Endothelial cell (in vitro differentiated cells): ENCODE results near the gene VPS13D. TPM values are rescaled to one million over a fixed set of nuclear protein-coding genes. Genes with fewer than 3 reads are reported as not detected.

ENCODE experiments used
- DNase-seq: peaks from one replicate; pipeline ENCODE4 v3.0.0; 2021; ENCODE audit warnings: low spot score
- H3K27ac Mint-ChIP-seq: one replicate; pipeline ENCODE4 v1.8.0; 2021; ENCODE audit warnings: mixed read lengths, inconsistent platforms; ENCODE audit not compliant: unreplicated experiment
- H3K27me3 Mint-ChIP-seq: one replicate; pipeline ENCODE4 v1.8.0; 2021; ENCODE audit warnings: mild to moderate bottlenecking, moderate library complexity, mixed read lengths, inconsistent platforms; ENCODE audit not compliant: unreplicated experiment
- H3K36me3 Mint-ChIP-seq: one replicate; pipeline ENCODE4 v1.8.0; 2021; ENCODE audit warnings: mild to moderate bottlenecking, low read depth, mixed read lengths, inconsistent platforms; ENCODE audit not compliant: unreplicated experiment
- H3K4me1 Mint-ChIP-seq: one replicate; pipeline ENCODE4 v1.8.0; 2021; ENCODE audit warnings: mild to moderate bottlenecking, mixed read lengths, inconsistent platforms; ENCODE audit not compliant: unreplicated experiment
- H3K4me3 Mint-ChIP-seq: one replicate; pipeline ENCODE4 v1.8.0; 2021; ENCODE audit warnings: mild to moderate bottlenecking, mixed read lengths, inconsistent platforms; ENCODE audit not compliant: unreplicated experiment
- H3K9me3 Mint-ChIP-seq: one replicate; pipeline ENCODE4 v1.8.0; 2021; ENCODE audit warnings: mixed read lengths, inconsistent platforms; ENCODE audit not compliant: unreplicated experiment
- CTCF ChIP-seq: fragments of 200-600 bp; sonication (generic); IDR thresholded peaks from one replicate; pipeline ENCODE4 v1.5.0; 2021; ENCODE audit warnings: antibody characterized with exemption; ENCODE audit not compliant: unreplicated experiment
- total RNA-seq: library from RNA; stranded (reverse); fragmentation: NEBNext Ultra II Directional; extraction: Animal tissue kit (Norgen Biotek cat#: 25700); gene quantifications from one replicate; pipeline ENCODE4 v1.2.1, GENCODE V29; 2021; ENCODE audit not compliant: unreplicated experiment

Gene VPS13D
- total RNA-seq, 1 donor from 2014 or later = 37.8 TPM

- Mint-ChIP-seq H3K4me3 (no peak overlapping the region), H3K27ac (no peak overlapping the region), H3K9me3 (no peaks in the 10 kb centered on the region), H3K4me1 (peaks cover 25% of the 10 kb centered on the region), H3K27me3 (peaks cover 5% of the 10 kb centered on the region), H3K36me3 (peaks cover 5% of the 10 kb centered on the region)
- no peak for DNase-seq
- no peak for TF ChIP-seq CTCF
These were observed 198.5 kb downstream of the VPS13D start for GRCh38 chr1:12428334-12428733.

DNA sequence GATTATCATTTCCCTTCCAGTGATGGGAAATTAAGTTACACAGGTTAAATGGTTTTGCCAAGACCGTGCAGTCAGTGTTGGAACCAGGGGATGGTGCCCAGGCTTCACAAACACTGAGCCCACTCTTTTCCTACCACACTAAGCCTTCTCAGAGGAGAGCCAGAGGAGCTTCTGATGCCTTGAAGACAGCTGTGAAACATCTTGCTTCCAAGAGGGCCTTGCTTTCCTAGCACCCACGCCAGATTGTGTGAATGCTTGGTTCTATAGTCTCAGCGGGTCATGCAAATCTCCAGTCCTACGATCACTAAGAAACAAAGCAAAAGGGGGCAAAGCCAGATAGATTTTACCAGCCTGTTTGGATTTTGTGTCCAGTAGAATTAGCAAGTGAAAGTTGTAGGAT, 200.7 kb downstream of the VPS13D start:
- H3K36me3 Mint-ChIP-seq = peaks cover 5% of the 10 kb centered on the region
- H3K4me3 Mint-ChIP-seq = no peak overlapping the region
- H3K9me3 Mint-ChIP-seq = no peaks in the 10 kb centered on the region
- peaks cover 6% of the 10 kb centered on the region for H3K27me3 Mint-ChIP-seq
- peaks cover 45% of the 10 kb centered on the region for H3K4me1 Mint-ChIP-seq
- TF ChIP-seq CTCF = no peak
- DNase-seq = no peak
- no peak overlapping the region for H3K27ac Mint-ChIP-seq

DNA sequence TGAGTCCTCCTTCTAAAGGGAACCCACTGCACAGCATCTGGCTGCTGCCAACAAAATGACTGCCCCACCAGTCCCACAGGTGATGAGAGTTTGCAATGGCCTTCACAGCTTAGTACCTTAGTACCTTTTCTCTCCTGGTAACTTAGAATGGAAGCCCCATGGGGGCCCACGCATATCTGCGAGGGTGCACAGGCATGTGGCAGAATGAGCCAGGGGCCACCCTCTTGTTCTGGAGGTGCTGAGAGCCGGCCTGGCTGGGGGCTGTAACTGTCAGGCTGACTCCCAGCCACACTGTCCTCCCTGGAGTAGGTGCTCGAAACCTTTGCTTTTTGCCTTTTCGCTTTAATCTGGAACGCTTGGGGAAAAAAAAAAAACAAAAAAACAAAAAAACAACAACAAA, 203.1 kb downstream of the VPS13D start:
- no peak overlapping the region for H3K4me3 Mint-ChIP-seq
- DNase-seq = no peak
- no peaks in the 10 kb centered on the region for H3K9me3 Mint-ChIP-seq
- TF ChIP-seq CTCF = no peak
- peak overlapping the region; percentile 98 for H3K27ac Mint-ChIP-seq
- peaks cover 11% of the 10 kb centered on the region for H3K36me3 Mint-ChIP-seq
- H3K27me3 Mint-ChIP-seq = peaks cover 8% of the 10 kb centered on the region
- H3K4me1 Mint-ChIP-seq = peaks cover 65% of the 10 kb centered on the region

DNA sequence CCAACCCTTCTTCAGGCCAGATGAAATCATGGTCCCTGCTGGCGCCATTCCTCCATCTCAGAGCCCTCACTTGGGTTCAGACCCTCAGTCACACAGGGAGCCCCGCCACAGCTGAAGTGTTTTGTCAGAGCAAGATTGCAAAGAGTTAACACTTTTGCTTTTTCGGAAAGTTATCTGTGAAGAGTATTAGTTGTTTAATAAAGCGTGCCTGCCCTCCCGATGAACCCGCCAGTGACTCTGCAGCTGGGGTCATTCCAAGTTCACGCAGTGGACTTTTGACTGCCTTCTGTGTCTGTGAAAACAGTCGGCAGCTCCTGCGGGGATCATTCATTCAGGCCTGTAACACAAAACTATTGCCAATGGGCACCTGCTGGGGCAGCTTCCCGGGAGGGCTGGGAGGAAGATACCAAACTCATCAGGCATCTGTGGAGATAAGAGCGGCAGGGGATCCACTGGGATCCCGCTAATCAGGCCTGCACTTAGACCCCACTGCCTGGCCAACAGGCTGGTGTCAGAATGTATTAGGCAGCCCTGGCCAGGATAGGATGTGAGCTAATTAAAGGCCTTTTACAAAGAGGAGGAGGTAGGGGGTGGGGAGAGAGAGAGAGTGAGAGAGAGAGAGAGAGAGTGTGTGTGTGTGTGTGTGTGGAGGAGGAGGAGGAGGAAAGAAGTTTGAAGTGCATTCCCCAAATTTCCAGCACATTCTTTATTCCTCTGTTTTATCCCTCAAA, 203.7 kb downstream of the VPS13D start:
- Mint-ChIP-seq H3K4me3 (peak overlapping the region; percentile 69), H3K4me1 (peaks cover 67% of the 10 kb centered on the region), H3K36me3 (peaks cover 13% of the 10 kb centered on the region), H3K9me3 (no peaks in the 10 kb centered on the region), H3K27ac (peak overlapping the region; percentile 98), H3K27me3 (peaks cover 8% of the 10 kb centered on the region)
- TF ChIP-seq CTCF = no peak
- peak; percentile 15 for DNase-seq

- H3K4me1 Mint-ChIP-seq = peaks cover 68% of the 10 kb centered on the region
- peak overlapping the region; percentile 62 for H3K4me3 Mint-ChIP-seq
- peak overlapping the region; percentile 98 for H3K27ac Mint-ChIP-seq
- peaks cover 10% of the 10 kb centered on the region for H3K27me3 Mint-ChIP-seq
- no peaks in the 10 kb centered on the region for H3K9me3 Mint-ChIP-seq
- no peak for DNase-seq
- peaks cover 16% of the 10 kb centered on the region for H3K36me3 Mint-ChIP-seq
- no peak for TF ChIP-seq CTCF
These were observed 204.3 kb downstream of the VPS13D start for GRCh38 chr1:12434174-12434573.
